ENCODE measurements around the gene CPZ.

The CPZ gene

GRCh38 chr4:8641256-8641655 is 48.7 kb downstream of the CPZ start:
- Mint-ChIP-seq H3K4me1 (ENCODE audit: low read depth) (no peaks in the 10 kb centered on the region), H3K27me3 (no peaks in the 10 kb centered on the region), H3K36me3 (no peaks in the 10 kb centered on the region), H3K9me3 (ENCODE audit: low read depth) (no peaks in the 10 kb centered on the region), H3K4me3 (no peak overlapping the region), H3K27ac (no peak overlapping the region)

- Mint-ChIP-seq H3K4me3 (no peak overlapping the region), H3K27me3 (no peaks in the 10 kb centered on the region), H3K36me3 (no peaks in the 10 kb centered on the region), H3K4me1 (ENCODE audit: low read depth) (no peaks in the 10 kb centered on the region), H3K9me3 (ENCODE audit: low read depth) (no peaks in the 10 kb centered on the region), H3K27ac (no peak overlapping the region)
Observed at GRCh38 chr4:8641931-8642650, 49.5 kb downstream of the CPZ start.

- no peaks in the 10 kb centered on the region for H3K9me3 Mint-ChIP-seq (ENCODE audit: low read depth)
- H3K27me3 Mint-ChIP-seq: no peaks in the 10 kb centered on the region
- H3K36me3 Mint-ChIP-seq: no peaks in the 10 kb centered on the region
- no peak overlapping the region for H3K4me3 Mint-ChIP-seq
- no peaks in the 10 kb centered on the region for H3K4me1 Mint-ChIP-seq (ENCODE audit: low read depth)
- no peak overlapping the region for H3K27ac Mint-ChIP-seq
Observed at GRCh38 chr4:8642651-8643321, 50.2 kb downstream of the CPZ start.

- no peak overlapping the region for H3K27ac Mint-ChIP-seq
- no peaks in the 10 kb centered on the region for H3K4me1 Mint-ChIP-seq (ENCODE audit: low read depth)
- H3K9me3 Mint-ChIP-seq (ENCODE audit: low read depth): no peaks in the 10 kb centered on the region
- H3K36me3 Mint-ChIP-seq: no peaks in the 10 kb centered on the region
- no peak overlapping the region for H3K4me3 Mint-ChIP-seq
- H3K27me3 Mint-ChIP-seq: no peaks in the 10 kb centered on the region
Observed at GRCh38 chr4:8643441-8643840, 50.9 kb downstream of the CPZ start.

- Mint-ChIP-seq H3K27me3 (no peaks in the 10 kb centered on the region), H3K4me3 (no peak overlapping the region), H3K27ac (no peak overlapping the region), H3K9me3 (ENCODE audit: low read depth) (no peaks in the 10 kb centered on the region), H3K36me3 (no peaks in the 10 kb centered on the region), H3K4me1 (ENCODE audit: low read depth) (no peaks in the 10 kb centered on the region)
Observed at GRCh38 chr4:8643986-8644385, 51.4 kb downstream of the CPZ start.

GRCh38 chr4:8644461-8644891 is 51.9 kb downstream of the CPZ start:
- H3K36me3 Mint-ChIP-seq: no peaks in the 10 kb centered on the region
- no peak overlapping the region for H3K4me3 Mint-ChIP-seq
- H3K9me3 Mint-ChIP-seq (ENCODE audit: low read depth): no peaks in the 10 kb centered on the region
- H3K4me1 Mint-ChIP-seq (ENCODE audit: low read depth): no peaks in the 10 kb centered on the region
- H3K27ac Mint-ChIP-seq: no peak overlapping the region
- H3K27me3 Mint-ChIP-seq: no peaks in the 10 kb centered on the region

GRCh38 chr4:8644966-8645752 is 52.6 kb downstream of the CPZ start:
- Mint-ChIP-seq H3K27me3 (peaks cover under 1% of the 10 kb centered on the region), H3K9me3 (ENCODE audit: low read depth) (no peaks in the 10 kb centered on the region), H3K4me1 (ENCODE audit: low read depth) (no peaks in the 10 kb centered on the region), H3K36me3 (no peaks in the 10 kb centered on the region), H3K4me3 (no peak overlapping the region), H3K27ac (no peak overlapping the region)

GRCh38 chr4:8645753-8646124 is 53.2 kb downstream of the CPZ start:
- Mint-ChIP-seq H3K27me3 (peaks cover 2% of the 10 kb centered on the region), H3K4me3 (no peak overlapping the region), H3K4me1 (ENCODE audit: low read depth) (no peaks in the 10 kb centered on the region)

GRCh38 chr4:8646296-8647093 is 53.9 kb downstream of the CPZ start:
- H3K27me3 Mint-ChIP-seq: peaks cover 2% of the 10 kb centered on the region
- no peaks in the 10 kb centered on the region for H3K36me3 Mint-ChIP-seq
- H3K27ac Mint-ChIP-seq: no peak overlapping the region
- H3K4me1 Mint-ChIP-seq (ENCODE audit: low read depth): no peaks in the 10 kb centered on the region
- H3K4me3 Mint-ChIP-seq: no peak overlapping the region
- H3K9me3 Mint-ChIP-seq (ENCODE audit: low read depth): no peaks in the 10 kb centered on the region

More at GRCh38 chr4:8645753-8646124, 53.2 kb downstream of the CPZ start:
- no peak overlapping the region for H3K27ac Mint-ChIP-seq
- no peaks in the 10 kb centered on the region for H3K9me3 Mint-ChIP-seq (ENCODE audit: low read depth)
- H3K36me3 Mint-ChIP-seq: no peaks in the 10 kb centered on the region

- Mint-ChIP-seq H3K4me3 (no peak overlapping the region), H3K27me3 (peaks cover 2% of the 10 kb centered on the region), H3K36me3 (no peaks in the 10 kb centered on the region), H3K9me3 (ENCODE audit: low read depth) (no peaks in the 10 kb centered on the region), H3K4me1 (ENCODE audit: low read depth) (no peaks in the 10 kb centered on the region), H3K27ac (no peak overlapping the region)
Observed at GRCh38 chr4:8647094-8647570, 54.6 kb downstream of the CPZ start.

GRCh38 chr4:8647626-8648025 is 55.1 kb downstream of the CPZ start:
- no peak overlapping the region for H3K4me3 Mint-ChIP-seq
- H3K9me3 Mint-ChIP-seq (ENCODE audit: low read depth): no peaks in the 10 kb centered on the region
- H3K27me3 Mint-ChIP-seq: peaks cover 2% of the 10 kb centered on the region
- H3K36me3 Mint-ChIP-seq: no peaks in the 10 kb centered on the region
- no peak overlapping the region for H3K27ac Mint-ChIP-seq
- no peaks in the 10 kb centered on the region for H3K4me1 Mint-ChIP-seq (ENCODE audit: low read depth)

GRCh38 chr4:8648296-8648695 is 55.7 kb downstream of the CPZ start:
- Mint-ChIP-seq H3K4me3 (no peak overlapping the region), H3K27ac (no peak overlapping the region), H3K4me1 (ENCODE audit: low read depth) (no peaks in the 10 kb centered on the region), H3K27me3 (peaks cover 2% of the 10 kb centered on the region), H3K36me3 (no peaks in the 10 kb centered on the region), H3K9me3 (ENCODE audit: low read depth) (no peaks in the 10 kb centered on the region)

GRCh38 chr4:8648816-8649630 is 56.5 kb downstream of the CPZ start:
- H3K4me3 Mint-ChIP-seq: no peak overlapping the region
- H3K27ac Mint-ChIP-seq: no peak overlapping the region
- peaks cover 2% of the 10 kb centered on the region for H3K27me3 Mint-ChIP-seq
- H3K9me3 Mint-ChIP-seq (ENCODE audit: low read depth): no peaks in the 10 kb centered on the region
- no peaks in the 10 kb centered on the region for H3K4me1 Mint-ChIP-seq (ENCODE audit: low read depth)
- H3K36me3 Mint-ChIP-seq: no peaks in the 10 kb centered on the region

Measured in activated naive CD8-positive, alpha-beta T cell (primary cell).